DMS79 treated with DMSO at 0.1 percent for 48 hours (cell line): ENCODE data around the gene DPYSL4.
A peak's percentile ranks its signal among the peaks of the same experiment; 100 is the strongest.
"Not testable (repeated sequence)": the region's sequence is repeated elsewhere in the genome, so short reads cannot be mapped to it uniquely, and the experiment has no call there.

ENCODE experiments used
- DNase-seq: peaks from one replicate; lab custom pipeline; 2025; lab: John Stamatoyannopoulos, UW

DPYSL4 gene

DNA sequence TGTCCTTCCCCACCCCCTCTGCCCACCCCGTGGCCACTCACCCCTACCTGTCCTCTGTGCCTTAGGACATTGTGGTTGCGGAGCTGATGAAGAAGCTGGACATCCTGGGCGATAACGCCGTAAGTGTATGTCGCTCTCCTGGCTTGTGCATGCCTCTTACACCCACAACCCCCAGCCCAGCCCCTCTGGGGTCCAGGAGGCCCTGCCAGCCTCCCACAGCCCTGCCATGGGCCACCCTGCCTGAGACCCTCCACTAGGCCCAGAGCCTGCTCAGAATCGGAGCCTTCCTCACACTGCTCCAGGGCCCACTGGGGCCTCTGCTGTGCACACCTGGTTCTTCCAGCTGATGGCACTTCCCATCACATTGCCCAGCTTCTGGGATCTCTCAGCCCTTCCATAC, 36.8 kb upstream of the DPYSL4 start:
- no peak for DNase-seq

DNA sequence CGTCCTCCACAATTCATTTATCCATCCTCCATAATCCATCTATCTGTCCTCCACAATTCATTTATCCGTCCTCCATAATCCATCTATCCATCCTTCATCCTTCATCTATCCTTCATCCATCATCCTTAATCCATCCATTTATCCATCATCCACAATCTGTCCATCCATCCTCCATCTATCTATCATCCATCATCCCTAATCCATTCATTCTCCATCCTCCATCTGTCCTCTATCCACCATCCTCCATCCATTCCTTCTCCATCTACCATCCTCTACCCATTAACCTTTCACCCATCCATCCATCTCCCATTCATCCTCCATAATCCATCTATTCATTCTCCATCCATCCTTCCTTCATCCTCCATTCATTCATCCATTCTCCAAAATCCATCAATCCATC, 36.0 kb upstream of the DPYSL4 start:
- no peak for DNase-seq

GRCh38 chr10:132151286-132151950, 35.3 kb upstream of the DPYSL4 start:
- DNase-seq = no peak

DNA sequence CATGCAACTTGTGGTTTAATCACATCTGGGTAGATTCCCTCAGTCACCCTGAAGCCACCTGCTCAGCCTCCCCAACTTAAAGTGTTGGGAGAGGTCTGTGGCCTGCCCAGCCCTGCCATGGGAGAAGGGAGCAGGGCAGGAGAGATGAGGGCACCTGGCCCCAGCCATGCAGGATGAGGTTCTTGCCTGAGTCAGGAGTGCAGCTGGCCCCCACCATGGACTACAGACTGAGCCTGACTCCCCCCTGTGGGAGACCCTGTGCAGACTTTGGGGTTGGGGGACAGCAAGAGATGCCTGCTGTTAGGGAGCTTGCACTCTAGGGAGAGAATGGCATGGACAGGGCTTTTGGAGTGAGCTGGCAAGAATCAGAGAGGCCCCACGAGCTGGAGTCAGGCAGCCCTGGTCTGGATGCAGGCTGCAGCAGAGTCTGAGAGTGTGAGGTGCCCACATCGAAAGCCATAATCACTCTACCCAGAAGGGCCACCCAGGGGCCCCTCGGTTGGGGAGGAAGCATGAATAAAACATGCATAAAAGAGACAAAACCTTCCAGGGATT, 34.7 kb upstream of the DPYSL4 start:
- DNase-seq = no peak

GRCh38 chr10:132152896-132153580, 33.7 kb upstream of the DPYSL4 start:
- DNase-seq = no peak

DNA sequence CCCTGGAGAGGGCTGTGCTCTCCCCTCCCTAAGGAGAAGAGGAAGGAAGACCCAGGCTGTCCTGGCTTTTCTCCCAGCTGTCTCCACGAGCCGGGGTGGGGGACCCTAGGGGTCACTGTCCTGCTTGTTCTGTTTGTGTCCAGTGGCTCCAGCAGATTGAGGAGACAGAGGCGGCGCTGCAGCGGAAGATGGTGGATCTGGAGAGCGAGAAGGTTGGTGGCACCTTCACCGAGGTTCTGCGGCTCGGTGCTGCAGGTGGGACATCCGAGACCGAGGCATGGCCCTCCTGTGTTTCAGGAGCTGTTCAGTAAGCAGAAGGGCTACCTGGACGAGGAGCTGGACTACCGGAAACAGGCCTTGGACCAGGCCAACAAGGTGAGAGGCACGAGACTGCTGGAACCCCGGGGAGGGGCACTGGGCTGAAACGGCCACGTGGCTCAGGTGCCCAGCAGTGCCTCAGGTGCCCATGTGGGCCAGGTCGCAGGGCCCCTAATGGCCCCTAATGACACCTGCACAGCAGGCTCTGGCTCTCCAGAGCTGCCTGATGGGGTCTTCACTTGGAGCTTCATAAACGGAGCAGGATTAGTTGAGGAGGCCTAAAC, 33.0 kb upstream of the DPYSL4 start:
- DNase-seq = no peak

DNA sequence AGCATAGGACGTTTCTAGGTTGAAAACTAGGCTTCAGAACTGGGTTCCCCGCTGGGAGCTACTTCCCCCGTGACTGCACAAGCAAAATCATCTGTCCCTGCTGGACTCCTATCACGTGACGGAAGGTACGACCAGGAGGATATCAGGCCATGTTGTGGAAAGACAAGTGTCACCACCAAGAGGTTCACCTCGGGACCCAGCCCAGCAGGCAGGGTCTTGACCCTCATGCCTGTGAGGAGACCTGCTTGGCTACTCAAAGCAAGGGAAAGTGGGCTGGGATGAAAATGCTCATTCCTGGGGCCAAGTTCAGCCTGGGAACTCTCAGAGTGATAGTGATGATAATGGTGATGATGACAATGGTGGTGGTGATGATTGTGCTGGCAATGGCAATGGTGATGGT, 32.3 kb upstream of the DPYSL4 start:
- DNase-seq = no peak

DNA sequence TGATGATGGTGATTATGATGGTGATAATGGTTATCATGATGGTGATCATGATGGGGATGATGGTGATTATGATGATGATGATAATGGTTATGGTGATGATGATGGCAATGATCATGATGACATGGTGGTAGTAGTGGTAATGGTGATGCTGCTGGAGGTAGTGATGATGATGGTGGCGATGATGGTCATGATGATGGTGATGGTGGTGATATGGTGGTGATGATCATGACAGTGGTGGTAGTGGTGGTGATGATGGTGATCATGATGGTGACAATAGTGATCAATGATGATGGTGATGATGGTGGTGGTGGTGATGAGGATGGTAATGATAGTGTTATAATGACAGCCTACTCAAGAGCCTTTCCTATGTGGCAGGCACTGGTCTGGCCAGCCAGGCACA, 31.8 kb upstream of the DPYSL4 start:
- no peak for DNase-seq

- no peak for DNase-seq
Observed at GRCh38 chr10:132155723-132156381, 30.9 kb upstream of the DPYSL4 start.

DNA sequence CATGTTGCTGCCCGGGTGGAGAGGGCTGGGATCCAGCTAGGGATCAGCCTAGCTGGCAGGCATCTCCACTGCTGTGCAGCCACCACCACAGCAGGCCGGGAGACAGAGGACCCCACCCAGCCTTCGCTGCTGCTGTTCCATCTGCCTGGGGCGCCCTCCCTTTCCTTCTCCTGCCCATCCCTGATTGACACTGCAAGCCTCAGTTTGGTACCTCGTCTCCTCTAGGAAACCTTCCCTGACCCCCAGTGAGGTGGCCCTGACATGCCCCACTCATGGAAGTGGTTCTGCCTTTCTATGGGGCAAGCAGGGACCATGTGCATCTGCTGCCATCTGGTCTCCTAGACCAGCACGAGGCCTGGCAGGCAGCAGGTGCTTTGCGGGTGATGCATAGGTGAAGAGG, 30.4 kb upstream of the DPYSL4 start:
- no peak for DNase-seq

- no peak for DNase-seq
Observed at GRCh38 chr10:132157101-132157500, 29.6 kb upstream of the DPYSL4 start.

GRCh38 chr10:132158122-132158741, 28.5 kb upstream of the DPYSL4 start:
- DNase-seq = no peak

- no peak for DNase-seq
Observed at GRCh38 chr10:132158823-132159222, 27.9 kb upstream of the DPYSL4 start.

DNA sequence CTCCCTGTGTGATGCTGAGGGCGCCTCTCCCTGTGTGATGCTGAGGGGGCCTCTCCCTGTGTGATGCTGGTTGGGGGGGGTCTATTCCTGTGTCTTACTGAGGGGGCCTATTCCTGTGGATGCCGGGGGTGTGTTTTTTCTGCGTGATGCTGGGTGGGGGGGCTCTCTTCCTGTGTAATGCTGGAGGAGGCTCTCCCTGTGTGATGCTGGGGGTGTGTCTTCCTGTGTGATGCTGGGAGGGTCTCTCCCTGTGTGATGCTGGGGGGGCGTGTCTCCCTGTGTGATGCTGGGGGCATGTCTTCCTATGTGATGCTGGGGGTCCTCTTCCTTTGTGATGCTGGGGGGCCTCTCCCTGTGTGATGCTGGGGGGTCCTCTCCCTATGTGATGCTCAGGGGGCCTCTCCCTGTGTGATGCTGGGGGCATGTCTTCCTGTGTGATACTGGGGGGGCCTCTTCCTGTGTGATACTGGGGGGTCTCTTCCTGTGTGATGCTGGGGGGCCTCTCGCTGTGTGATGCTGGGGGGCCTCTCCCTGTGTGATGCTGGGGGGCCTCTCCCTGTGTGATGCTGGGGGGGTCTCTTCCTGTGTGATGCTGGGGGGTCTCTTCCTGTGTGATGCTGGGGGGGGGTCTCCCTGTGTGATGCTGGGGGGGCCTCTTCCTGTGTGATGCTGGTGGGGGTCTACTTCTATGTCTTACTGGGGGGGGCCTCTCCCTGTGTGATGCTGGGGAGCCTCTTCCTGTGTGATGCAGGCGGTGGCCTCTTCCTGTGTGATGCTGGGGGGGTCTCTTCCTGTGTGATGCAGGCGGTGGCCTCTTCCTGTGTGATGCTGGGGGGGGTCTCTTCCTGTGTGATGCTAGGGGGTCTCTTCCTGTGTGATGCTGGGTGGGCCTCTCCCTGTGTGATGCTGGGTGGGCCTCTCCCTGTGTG, 27.2 kb upstream of the DPYSL4 start:
- not testable (repeated sequence) for DNase-seq

DNA sequence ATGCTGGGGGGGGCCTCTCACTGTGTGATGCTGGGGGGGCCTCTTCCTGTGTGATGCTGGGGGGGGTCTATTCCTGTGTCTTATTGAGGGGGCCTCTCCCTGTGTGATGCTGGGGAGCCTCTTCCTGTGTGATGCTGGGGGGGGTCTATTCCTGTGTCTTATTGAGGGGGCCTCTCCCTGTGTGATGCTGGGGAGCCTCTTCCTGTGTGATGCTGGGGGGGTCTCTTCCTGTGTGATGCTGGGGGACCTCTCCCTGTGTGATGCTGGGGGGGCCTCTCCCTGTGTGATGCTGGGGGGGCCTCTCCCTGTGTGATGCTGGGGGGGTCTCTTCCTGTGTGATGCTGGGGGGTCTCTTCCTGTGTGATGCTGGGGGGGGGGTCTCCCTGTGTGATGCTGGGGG, 26.5 kb upstream of the DPYSL4 start:
- DNase-seq = not testable (repeated sequence)

GRCh38 chr10:132160834-132161622, 25.7 kb upstream of the DPYSL4 start:
- not testable (repeated sequence) for DNase-seq

DNA sequence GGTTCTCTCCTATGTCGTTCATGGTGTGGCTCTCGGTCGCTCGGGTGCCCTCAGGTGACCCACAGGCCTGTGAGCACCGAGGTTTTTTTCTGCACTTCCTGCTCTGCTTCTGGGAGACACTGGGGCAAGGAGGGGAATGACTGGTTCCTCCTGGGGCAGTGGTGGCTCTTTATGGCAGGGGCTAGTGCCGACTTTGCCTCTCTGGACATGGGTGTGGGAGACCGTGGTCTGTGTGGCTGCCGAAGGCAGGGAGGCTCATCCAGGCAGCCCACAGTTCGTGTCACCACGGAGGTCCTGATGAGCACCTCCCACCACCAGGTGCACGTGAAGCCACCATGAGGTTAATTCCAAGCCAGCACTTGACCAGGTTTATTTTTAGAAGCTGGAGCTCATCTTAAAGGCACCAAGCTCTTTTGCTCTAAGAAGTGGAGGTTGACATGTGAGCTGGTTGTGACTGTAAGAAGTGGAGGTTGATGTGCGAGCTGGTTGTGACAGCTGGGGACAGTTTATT, 24.7 kb upstream of the DPYSL4 start:
- DNase-seq = peak; percentile 40

DNA sequence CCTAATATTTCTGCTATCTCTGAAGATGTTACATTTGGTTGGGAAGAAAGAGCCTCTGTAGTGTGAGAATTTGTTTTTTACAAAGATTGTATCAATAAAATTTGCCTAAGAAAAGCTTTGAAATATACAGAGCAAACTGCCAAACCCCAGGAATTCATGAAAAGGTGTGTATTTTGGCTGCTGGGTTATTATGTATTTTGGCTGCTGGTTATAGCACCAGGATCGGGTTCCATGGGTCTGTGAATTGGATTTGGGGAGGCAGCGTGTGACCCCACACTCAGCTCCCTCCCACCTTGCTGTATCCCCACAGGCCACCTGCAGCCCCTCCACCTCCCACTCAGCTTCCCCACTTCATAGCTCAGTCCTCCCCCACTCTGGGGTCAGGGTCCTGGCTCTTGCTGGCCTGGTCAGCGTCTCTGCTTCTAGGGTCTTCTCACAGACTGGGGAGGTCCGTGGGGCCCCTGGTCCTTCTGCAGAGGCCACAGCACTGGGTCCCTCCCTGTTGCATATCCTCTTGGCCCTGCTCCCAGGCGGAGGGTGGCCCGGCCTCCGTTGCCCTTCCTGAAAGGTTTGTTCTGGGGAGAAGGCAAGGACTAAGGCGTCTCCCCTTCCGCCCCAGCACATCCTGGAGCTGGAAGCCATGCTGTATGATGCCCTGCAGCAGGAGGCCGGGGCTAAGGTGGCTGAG, 24.0 kb upstream of the DPYSL4 start:
- no peak for DNase-seq

- DNase-seq = no peak
Observed at GRCh38 chr10:132163278-132163765, 23.4 kb upstream of the DPYSL4 start.
